Lower lobe of right lung (tissue), 2 donors: ENCODE data around the gene RAG1. TPM values are rescaled to one million over a fixed set of nuclear protein-coding genes. Genes with fewer than 3 reads are reported as not detected.

ENCODE experiments used
- ATAC-seq, 2 donors: fragments of 200-7000 bp; cut with Tn5 transposase; one replicate each; pipeline ENCODE4 v1.9.1; 2020 to 2022; ENCODE audit warnings: mild to moderate bottlenecking in 2 of 2, moderate library complexity in 2 of 2
- DNase-seq: peaks from one replicate; pipeline ENCODE4 v3.0.0-alpha.2; 2020
- H3K27ac ChIP-seq: fragments of 200-600 bp; one replicate; pipeline ENCODE4 v1.8.0; 2022
- H3K27me3 ChIP-seq: fragments of 200-600 bp; one replicate; pipeline ENCODE4 v1.8.0; 2022; ENCODE audit warnings: low read depth
- H3K36me3 ChIP-seq: fragments of 200-600 bp; one replicate; pipeline ENCODE4 v1.8.0; 2022; ENCODE audit warnings: mild to moderate bottlenecking
- H3K4me1 ChIP-seq: fragments of 200-600 bp; one replicate; pipeline ENCODE4 v1.8.0; 2022
- H3K4me3 ChIP-seq: fragments of 200-600 bp; one replicate; pipeline ENCODE4 v1.8.0; 2022; ENCODE audit warnings: mild to moderate bottlenecking
- H3K9me3 ChIP-seq: fragments of 200-600 bp; one replicate; pipeline ENCODE4 v1.8.0; 2022
- intact Hi-C: fragments of 100-400 bp; cut with DNase I; formaldehyde crosslinking; loops from one replicate; pipeline ENCODE4 v1.11.0; 2022
- total RNA-seq: library from RNA; stranded (reverse); fragmentation: NEBNext Ultra II Directional; extraction: Animal tissue kit (Norgen Biotek cat#: 25700); gene quantifications from one replicate; pipeline ENCODE4 v1.2.1, GENCODE V29; 2021
- TF ChIP-seq, protein P1 (sequence below): fragments of 200-600 bp; IDR thresholded peaks from one replicate; pipeline ENCODE4 v1.8.0; 2022; ENCODE audit warnings: antibody characterized with exemption, mild to moderate bottlenecking
- donor health status: DM: no; HTN: yes; CAD: no; lungs with severe emphysema.

Gene RAG1
- total RNA-seq, 1 donor from 2014 or later: 1.3 TPM

GRCh38 chr11:36628141-36628540 lies 60.3 kb downstream of the RAG1 start:
- H3K4me1 ChIP-seq: no peaks in the 10 kb centered on the region
- ATAC-seq (no peak), DNase-seq (no peak)
- no peaks in the 10 kb centered on the region for H3K9me3 ChIP-seq
- H3K27me3 ChIP-seq: no peaks in the 10 kb centered on the region
- H3K27ac ChIP-seq: no peak overlapping the region
- intact Hi-C loops: no loop called here
- no peak overlapping the region for H3K4me3 ChIP-seq
- no peaks in the 10 kb centered on the region for H3K36me3 ChIP-seq
- TF ChIP-seq, protein P1, sequence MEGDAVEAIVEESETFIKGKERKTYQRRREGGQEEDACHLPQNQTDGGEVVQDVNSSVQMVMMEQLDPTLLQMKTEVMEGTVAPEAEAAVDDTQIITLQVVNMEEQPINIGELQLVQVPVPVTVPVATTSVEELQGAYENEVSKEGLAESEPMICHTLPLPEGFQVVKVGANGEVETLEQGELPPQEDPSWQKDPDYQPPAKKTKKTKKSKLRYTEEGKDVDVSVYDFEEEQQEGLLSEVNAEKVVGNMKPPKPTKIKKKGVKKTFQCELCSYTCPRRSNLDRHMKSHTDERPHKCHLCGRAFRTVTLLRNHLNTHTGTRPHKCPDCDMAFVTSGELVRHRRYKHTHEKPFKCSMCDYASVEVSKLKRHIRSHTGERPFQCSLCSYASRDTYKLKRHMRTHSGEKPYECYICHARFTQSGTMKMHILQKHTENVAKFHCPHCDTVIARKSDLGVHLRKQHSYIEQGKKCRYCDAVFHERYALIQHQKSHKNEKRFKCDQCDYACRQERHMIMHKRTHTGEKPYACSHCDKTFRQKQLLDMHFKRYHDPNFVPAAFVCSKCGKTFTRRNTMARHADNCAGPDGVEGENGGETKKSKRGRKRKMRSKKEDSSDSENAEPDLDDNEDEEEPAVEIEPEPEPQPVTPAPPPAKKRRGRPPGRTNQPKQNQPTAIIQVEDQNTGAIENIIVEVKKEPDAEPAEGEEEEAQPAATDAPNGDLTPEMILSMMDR: no peak

- H3K4me3 ChIP-seq: no peak overlapping the region
- no peaks in the 10 kb centered on the region for H3K36me3 ChIP-seq
- intact Hi-C loops: no loop called here
- no peaks in the 10 kb centered on the region for H3K9me3 ChIP-seq
- H3K27ac ChIP-seq: no peak overlapping the region
- TF ChIP-seq, protein P1: no peak
- no peak for DNase-seq
- no peaks in the 10 kb centered on the region for H3K27me3 ChIP-seq
- ATAC-seq: no peak
- H3K4me1 ChIP-seq: no peaks in the 10 kb centered on the region
Measured at GRCh38 chr11:36628765-36629244, 61.0 kb downstream of the RAG1 start.

Other genes starting within 250 kb of the RAG1 start
- 13.7 TPM for gene TRAF6, start 57.7 kb upstream of the RAG1 start, total RNA-seq
- gene IFTAP, start 26.5 kb downstream of the RAG1 start, total RNA-seq: 15.2 TPM
- not detected for gene RAG2, start 30.2 kb downstream of the RAG1 start, total RNA-seq